HG03469 (cell line): ENCODE data around the gene FCHSD2.

ENCODE experiments used
- ATAC-seq: cut with Tn5 transposase; IDR thresholded peaks from one replicate; pipeline ENCODE4 v1.9.1; 2021; ENCODE audit warnings: mild to moderate bottlenecking, moderate library complexity, moderate number of reproducible peaks; ENCODE audit not compliant: unreplicated experiment

The FCHSD2 gene

DNA sequence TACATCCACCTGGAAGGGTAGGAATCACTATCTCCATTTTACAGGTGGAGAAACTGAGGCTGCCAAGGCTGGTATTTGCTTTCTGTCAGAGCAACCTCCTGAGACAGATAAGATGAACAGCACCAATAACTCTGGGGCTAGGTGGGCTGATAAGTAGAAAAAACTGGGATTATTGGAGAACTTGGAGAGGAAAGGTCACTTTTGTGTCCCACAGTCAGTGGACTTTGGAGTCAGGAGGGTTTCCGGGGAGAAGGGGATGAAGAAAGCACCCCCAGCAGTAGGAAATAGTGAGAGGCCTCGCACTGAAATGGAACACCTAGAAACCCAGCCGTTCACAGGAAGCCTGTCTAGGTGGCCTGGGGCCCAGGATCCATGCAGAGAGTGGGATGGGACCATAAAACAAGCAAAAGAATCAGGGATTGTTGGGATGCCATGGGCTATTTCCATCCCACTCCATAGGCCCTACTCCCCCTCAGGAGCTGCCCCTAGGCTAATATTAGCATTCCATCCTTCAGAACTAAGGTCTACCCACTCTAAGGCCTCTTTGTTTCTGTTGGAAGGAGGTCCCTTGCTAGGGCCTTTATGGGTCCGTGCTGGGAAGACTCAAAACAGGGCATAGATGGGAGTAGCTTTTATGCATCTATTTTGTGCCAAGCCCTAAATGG, 31.0 kb upstream of the FCHSD2 start:
- no peak for ATAC-seq

DNA sequence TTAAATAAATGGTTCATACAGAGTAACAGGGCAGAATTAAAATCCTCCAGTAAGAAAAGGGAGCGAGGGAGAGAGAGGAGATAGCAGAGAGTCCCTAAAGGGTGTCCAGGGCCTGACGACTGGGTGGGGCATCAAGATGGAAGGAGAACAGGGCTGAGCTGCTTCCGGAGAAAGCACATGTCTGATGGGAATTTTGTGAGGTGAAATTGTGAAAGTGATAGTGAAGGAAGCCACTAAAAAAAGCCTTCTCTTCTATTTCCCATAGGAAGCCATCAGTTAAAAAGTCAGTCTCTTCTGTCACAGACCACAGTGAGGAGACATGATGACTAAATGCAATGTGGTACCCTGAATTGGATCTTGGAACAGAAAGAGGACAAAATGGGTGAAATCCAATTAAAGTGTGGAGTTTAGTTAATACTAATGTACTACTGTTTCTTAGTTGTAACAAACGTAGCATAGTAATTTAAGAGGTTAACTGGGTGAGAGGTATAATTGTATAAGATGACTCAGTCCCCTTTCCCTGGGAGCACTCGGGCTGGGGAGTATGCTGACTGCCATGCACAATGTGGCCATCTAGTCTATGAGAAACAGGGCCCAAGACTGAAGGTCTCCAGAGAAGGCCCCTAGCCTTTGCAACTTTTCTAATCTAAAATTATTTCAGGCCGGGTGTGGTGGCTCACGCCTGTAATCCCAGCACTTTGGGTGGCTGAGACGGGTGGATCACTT, 29.5 kb upstream of the FCHSD2 start:
- ATAC-seq = no peak

GRCh38 chr11:73170140-73170539, 28.0 kb upstream of the FCHSD2 start:
- no peak for ATAC-seq

DNA sequence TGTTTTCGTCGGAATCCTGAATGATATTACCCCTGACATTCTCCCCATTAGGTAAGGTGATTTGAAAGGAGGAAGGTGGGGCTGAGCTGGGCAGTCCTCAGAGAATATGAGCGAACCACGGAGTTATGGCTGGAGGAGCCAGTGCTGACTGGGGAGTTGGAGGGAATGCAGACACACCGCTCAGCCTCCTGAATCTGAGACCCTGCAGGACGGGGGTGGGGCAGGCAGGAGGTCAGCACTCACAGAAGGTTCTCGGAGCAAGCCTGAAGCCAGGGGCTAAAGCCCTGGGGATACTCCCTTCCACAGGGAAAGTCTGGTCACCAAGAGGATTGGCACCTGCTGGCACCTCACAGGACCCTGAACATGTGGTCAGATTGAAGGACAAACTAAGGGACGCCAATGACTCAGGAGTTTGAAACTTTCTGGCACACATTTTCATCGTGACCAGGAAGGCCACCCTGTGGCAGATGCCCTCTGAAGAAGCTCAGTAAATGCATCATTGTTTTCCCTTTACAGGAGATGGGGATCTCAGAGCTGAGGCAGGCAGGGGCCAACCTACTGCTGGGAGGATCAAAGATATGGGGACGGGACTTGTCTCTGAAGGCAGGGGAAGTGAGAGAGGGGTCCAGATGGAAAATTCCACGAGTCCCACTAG, 26.9 kb upstream of the FCHSD2 start:
- ATAC-seq = no peak

GRCh38 chr11:73167363-73167954, 25.3 kb upstream of the FCHSD2 start:
- no peak for ATAC-seq

DNA sequence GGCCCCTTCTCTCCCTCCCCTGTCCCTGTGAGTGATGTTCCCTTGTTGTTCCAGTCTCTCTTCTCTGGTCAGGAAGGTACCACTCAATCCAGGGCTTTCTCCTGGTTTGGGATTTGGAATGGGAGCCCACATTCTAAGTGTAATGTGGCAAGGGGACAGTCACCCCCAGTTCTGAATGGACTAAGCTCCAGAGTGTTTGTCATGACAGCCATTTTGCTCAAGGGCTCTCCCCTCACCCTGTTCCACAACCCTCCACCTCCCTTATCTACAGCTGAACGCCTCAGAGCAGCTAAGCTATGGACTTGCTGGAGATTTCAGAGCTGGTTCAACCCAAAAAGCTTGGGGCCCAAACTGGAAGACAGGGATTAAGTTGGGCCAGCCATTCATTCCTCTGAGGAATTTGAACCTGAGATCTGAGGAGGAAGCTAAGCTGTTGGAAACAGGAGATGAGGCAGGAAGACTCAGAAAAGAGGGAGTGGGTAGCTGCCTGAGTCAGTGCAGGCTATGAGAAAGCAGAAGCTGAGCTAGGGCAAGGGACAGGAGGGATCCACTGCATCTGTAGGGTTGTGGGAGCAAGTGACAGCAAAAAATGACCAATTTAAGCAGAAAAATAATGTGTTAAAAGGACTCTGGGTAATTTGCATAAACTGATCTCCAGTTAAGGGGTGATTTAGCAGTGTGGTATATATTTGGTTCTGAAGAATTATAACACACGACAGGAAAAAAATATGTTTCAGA, 22.9 kb upstream of the FCHSD2 start:
- no peak for ATAC-seq

DNA sequence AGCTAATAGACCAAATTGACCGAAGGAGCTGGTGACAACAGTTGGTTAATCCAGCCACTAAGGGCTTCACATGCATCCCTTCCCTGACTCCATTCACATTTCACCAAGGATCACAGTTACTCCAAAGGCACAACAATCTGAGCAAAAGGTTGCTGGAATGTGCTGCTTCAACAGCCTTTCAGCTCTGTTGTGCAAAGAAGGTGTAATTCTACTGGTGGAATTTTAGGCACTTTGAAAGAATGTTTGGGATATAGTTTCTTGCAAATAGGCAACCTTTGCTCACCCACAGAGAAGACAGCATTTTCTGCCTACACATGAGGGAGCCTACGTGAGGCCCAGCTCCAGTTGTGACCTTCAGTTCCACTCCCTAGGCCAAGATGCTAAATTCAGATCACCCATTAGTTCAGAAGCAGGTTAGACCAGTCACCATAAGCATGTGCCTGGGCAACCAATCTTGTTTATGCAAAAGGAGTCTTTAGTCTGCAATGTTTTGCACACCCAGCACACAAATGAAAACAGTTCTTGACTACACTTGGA, 21.6 kb upstream of the FCHSD2 start:
- no peak for ATAC-seq

GRCh38 chr11:73162196-73162740, 20.1 kb upstream of the FCHSD2 start:
- ATAC-seq = no peak

DNA sequence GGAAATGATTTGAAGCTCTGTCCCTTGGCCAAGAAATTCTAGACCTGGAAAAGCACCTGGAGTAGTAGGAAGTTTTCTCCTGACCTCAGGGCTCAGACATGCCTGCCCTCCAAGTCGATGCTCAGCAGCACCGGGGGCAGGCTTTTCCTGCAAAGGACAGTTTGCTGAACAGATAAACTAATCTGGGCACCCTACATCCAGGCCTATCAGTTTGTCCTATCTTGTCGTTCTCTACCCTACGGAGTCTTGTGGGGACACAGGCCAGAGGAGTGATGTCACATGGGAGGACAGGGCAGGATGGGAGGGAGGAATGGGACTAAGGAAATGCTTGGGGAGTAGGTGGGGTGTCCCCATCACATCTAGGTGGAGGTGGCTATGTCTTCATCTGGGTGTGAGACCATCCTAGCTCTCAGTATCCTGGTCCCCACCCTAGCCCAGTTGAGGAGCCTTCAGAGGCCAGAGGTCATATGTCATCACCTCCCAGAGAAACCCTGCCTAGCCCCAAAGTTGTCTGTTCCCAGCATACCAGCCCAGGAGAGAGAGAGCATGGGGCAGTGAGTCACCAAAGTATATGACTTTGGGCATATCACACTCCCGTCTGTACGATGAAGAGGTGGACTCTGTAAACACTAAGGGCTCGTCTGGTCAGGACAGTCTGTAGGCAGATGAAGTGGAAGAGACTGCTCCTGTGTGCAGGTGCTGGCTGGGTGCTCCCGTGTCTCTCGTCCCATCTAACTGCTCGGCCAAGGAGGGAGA, 18.1 kb upstream of the FCHSD2 start:
- ATAC-seq = no peak

DNA sequence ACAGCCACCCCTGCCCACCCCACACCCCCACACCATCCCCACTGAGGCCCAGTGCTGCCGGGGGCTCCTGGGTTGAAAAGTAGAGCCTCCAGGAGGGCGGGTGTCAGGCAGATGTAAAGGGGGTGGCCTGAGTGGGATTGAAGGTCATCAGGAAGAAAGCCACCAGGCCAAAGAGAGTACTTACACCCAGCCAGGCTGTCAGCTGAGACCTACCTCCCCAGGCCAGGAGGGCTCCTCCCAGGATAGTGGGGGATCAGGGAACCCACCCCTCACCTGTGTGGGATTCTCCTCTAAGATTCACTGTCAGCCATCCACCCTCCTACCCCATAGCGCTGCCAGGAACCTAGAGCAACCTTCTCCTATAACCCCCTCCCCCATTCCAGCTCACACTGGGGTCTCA, 17.2 kb upstream of the FCHSD2 start:
- no peak for ATAC-seq

DNA sequence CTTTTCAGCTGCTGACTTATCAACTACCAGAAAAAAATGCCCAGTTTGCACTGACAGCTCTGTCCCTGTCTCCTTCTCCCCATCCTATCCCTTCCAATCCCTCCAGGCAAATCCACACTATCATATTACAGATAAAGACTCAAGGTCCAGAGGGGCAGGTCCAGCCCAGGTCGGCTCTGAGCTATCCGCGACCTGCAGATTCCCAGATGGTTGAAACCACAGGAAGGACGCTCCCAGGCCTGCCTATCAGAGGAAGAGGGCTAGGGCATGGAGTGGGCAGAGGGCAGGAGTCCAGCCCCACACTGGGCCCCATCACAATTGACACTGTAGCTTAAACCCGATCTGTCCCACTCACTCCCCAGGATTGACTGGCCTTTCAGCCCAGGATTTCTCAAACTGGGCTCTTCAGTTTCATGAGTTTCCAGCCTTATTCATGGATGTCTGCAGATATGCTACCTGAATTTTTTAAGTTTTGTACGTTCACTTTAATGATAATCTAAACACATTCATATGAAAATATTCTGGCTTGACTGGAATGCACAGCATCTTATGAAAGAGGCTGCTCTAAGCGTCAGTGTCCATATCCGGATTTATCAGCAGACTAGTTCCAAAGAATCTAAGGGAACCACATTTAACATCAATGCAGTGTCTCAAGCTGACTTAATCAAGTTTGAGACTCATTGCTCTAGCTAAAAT, 16.4 kb upstream of the FCHSD2 start:
- no peak for ATAC-seq

- ATAC-seq = no peak
Measured at GRCh38 chr11:73157101-73158010, 15.2 kb upstream of the FCHSD2 start.

DNA sequence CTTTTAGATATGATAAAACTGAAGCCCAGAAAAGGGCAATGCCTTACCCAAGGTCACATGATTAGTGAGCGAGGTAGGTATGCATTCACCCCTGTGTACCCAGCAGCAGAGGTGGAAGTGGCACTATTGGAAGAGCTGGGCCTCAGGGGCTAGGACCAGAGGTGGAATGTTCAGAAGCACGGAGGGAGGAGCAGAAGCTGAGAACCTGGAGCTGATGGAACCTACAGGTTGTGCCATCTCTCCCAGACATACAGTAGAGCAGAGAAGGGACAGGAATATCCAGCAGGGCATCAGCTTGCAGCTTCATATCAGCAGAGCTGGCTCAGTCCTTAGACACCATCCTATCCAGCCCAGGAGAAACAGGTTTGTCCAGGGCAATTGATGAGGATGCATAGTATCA, 14.6 kb upstream of the FCHSD2 start:
- ATAC-seq = no peak

GRCh38 chr11:73156114-73156513, 14.0 kb upstream of the FCHSD2 start:
- no peak for ATAC-seq

DNA sequence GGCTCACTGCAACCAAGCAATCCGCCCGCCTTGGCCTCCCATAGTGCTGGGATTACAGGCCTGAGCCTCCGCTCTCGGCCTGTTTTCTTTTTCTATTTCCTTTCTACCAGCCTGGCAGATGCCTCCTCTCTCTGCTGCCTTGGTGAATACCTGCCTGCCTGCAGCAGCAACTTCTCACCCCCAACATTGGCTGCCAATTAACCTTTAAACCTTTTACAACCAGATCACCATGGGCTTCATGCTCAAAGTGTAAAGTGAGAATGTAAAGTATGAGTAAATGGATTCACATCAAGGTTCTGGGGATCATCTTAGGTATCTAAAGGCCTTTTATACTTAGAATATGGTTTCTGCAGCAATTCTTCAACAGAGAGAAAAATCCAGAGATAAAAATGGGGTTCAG, 13.0 kb upstream of the FCHSD2 start:
- no peak for ATAC-seq

- ATAC-seq = peak; percentile 27
Measured at GRCh38 chr11:73154178-73154577, 12.1 kb upstream of the FCHSD2 start.

DNA sequence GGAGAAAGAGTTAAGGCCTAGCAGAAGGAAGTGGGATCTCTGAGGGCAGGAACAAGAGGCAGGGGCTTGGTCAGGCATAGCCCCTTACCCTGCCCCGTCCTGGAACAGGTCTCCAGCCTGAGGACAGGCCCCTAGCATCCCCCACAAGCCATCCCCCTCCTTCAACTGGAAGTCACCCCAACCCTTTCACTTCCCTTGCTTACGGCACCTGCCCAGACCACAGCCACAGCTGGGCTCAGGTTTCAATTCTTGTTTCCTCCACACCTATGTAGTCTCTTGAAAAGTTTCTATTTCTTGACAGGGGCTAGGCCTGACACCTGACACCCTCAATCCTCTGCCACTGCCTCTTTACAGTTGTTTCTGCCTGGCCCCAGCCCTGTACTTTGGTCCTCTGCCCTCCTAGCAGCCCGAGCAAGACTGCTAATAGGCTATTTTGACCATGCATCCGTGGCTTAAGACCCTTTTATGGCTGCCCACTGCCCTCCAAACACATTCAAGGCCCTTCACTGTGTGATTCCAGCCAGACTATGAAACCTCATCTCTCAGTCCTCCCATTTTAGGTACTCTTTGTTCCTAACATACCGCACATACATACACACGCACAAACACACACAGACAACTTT, 10.9 kb upstream of the FCHSD2 start:
- ATAC-seq = peak; percentile 45
